Stimulated activated CD4-positive, alpha-beta T cell treated with anti-CD3 and anti-CD28 coated beads, Interleukin-4, amount 100 ng/mL, for 24 hours (primary cell): ENCODE results near the gene VRK2.

Source experiments
- DNase-seq: peaks from one replicate; pipeline ENCODE4 v3.0.0-alpha.2; 2020

The VRK2 gene

DNA sequence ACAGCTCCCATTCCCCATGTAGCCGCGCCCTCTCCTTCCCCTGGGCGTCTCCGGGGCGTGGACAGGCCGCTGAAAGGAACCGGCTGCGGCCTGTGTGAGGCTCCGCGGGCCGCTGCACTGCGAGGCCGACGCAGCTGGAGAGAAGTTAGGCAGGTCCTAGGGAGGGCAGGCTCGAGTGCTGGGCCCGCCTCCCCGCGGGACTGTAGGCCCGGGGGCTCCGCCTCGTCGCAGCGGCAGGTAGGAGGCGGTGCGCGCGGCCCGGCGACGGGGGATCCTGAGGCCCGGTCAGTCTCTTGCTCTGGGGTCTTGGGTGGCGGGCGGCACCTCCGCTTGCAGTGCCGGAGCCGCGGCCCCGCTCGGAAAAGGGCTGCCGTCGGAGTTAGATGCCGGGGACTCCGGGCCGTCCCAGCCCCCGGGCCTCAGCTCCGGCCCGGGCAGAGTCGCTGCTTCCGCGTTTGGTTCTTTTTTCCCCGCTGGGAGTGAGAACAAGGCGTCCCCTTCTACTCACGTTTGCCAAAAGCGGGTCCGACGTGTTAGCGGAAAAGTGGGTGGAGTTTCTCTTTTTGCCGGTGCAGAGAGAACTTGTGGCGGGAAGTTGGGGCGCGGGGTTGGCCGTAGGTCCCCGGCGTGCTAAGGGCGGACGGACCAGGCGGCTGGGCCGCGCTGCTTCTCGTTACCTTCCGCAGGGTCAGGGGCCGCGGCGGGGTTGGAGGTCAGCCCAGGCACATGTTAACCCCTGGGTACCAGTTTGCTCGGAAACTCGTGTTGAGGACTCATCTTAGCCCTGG lies at the start of gene VRK2:
TSS of gene VRK2 (plus strand) at position 222 of the 788 bp plus-strand sequence. CDS start 2,026 bp downstream, outside the sequence.
- peak; percentile 82 for DNase-seq

DNA sequence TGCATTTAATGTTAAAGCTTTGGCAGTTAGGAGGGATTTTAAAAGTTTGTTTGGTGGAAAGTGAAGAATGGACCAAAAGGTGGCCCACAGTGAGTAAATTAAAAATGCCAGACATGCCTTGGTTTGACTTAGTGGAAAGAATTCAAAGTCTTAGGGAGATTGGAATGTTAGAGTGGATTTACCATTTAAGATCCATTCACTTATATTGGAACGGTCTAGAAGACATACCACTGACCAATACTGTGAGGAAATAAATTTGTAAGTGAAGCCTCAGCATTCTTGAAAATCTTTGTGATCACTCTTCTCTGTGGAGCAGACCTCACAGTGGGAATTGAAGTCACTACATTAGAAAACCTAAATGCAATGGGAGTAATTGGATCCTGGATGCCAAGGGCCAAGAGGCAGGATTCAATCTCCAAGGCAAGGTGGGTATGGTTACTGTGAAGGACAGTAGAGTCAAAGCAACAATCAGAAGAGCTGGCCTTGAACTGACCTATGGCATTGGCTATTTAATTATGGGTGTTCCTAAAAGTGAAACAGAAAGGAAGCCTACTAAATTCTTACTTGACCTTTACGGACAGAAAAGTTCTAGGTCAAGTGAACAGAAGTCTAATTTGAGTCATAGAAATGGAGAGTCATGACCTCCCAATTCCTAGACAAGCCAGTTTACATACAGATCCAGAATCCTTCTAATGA lies 40.2 kb upstream of the VRK2 start:
- DNase-seq: no peak

DNA sequence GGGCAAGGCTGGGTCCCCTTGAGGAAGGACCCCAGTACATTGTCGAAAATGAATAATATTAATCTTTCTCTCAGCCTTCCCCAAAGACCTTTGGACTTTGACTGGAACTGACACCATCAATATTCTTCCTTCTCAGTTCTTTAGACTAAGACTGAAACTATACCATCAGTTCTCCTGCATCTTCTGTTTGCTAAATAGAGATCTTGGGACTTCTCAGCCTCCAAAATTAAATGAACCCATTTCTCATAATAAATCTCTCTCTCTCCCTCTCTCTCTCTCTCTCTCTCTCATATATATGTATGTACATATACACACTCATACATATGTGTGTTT lies 39.7 kb upstream of the VRK2 start:
- no peak for DNase-seq

DNA sequence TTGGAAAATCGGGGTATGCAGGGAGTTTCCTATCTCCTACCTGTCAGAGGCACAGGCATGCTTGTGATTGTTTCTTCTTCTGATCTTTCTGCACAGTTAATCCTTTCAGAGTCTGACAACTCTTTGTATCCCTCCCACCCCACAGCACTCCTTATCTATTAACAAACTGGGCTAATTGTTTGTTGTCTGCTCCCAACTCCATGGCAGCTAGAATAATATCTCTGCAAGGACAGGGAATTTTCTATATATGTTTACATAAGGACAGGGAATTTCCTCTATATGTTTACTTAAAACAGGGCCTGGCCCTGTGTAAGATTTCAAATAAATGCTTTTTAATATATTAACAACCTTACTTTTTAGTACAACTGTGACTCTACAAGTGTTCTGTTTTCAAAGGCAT lies 36.0 kb upstream of the VRK2 start:
- DNase-seq: no peak

DNA sequence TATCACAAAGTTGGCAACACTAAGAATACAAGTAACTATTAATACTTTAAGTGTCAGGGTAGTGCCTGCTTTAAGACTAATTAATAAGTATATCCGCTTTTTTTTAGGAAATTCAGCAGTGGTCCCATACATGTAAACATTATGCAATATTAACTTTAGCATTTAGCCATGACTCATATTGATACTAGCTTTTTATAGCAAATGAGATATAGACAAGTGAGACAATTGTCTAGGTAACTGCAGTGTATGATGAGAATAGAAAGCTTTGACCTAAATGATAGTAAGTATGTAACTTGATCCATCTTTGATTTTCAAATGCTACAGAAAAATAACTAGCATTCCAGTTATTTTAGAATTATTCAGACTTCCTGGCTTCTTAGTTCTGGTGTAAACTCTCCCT lies 27.4 kb upstream of the VRK2 start:
- no peak for DNase-seq

DNA sequence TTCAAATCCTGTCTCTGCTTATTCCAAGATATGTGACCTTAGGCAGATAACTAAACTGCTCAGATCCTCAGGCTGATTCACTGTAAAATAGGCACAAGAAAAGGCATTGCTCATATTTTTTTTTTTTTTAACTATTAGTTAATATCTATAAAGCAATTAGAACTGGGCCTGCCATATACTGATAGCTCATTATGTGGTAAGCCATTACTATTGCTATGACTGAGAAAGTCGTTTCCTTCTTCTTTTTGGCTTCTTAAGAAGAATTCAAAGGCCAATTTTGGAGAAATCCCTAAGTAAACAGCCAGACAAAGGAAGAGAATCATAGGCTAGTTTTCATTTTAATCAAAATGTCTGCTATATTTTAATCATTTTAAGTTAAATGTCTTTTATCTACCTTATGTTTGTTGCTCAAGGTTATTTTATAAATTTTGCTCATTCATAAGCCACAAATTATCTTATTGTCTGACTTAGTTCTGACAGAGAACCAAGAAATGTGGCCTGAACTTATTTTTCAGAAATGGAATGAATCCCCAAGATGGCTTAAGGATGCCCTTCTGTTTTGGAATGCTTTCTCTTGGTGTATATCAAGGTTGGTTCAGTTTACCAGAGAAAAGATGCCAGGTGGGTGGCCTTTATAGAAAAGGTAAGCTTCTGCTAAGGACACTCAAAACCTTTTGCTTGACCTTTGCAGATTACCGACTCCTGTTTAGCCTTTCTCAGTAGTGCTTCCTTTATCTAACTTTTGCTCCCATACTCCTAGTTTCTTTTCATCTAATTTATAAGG lies 21.3 kb upstream of the VRK2 start:
- no peak for DNase-seq

DNA sequence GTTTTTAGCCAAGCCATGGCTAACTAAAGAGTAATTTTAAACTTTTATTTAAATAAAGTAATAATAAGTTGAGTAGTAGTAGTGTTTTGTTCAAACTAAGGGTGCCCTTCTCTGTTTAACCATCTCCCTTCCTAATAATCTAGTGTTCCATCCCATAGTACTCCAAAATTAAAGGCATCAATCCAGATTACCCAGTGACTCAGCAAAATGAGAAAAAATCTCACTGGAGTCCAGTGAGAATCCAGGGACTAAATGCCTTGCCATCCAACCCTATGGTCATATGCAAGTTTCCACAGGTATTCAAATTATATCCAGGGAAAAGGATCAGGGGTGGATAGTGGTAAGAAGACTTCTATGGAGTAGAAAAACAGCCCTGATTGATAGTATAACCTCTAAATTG lies 19.6 kb upstream of the VRK2 start:
- no peak for DNase-seq

DNA sequence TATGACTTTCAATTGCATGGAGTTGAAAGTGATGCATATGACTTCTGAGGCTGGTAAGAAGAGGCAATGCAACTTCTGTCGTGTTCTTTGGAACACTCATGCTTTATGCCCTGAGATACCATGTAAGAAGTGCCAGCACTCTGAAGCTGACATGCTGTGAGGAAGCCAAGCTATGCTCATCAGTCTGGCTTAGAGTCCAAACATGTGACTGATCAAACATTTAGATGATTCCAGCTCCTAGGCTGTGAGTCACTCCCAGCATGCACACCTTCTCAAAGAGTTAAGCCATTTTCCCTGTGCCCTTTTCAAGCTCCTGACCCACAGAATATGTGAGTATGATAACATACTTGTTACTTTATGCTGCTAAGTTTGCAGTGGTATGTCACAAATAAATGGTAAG lies 15.8 kb upstream of the VRK2 start:
- no peak for DNase-seq

DNA sequence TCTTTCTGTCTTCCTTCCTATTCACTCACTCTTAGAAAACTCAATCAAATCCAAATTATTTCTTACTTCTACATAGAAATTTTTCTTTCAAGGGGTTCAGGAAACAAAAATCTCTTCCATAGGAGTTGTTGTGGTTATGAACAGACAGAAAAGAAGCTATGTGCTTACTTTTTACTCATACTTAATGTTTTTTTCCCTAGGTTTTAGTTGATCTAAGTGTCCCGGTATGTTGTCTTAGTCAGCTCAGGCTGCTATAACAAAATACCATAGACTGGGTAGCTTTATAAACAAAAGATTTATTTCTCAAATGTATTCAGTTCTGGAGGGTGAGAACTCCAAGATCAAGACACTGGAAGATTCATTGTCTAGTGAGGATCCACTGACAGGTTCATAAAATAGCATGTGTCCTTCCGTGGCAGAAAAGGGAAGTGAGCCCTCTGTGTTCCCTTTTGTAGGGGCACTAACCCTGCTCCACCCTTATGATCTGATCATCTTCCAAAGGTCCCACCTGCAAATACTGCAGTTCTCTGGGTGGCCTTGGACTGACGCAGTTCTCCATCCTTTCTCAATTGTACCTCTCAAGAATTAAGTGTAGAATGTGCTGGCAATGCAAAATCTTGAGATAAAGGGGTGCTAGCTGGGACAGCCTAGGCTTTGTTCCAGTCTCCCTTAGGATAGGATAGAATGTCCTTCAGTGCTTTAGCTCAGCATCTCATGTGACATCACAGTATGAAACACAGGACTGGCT lies 14.4 kb upstream of the VRK2 start:
- DNase-seq: no peak

DNA sequence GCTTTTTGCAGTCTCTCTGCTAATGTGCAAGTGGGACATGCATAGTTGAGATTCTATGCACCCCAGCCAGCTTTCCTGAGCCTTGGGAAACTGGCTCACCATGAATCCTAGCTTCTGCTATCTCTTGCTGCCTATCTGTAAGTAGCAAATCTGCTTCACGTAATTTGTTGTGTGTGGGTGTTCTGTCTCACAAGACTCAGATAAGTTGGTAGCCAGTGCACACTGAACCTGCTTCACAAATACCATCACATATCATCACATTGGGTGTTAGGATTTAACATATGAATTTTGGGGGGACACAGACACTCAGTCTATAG lies 13.9 kb upstream of the VRK2 start:
- DNase-seq: no peak

DNA sequence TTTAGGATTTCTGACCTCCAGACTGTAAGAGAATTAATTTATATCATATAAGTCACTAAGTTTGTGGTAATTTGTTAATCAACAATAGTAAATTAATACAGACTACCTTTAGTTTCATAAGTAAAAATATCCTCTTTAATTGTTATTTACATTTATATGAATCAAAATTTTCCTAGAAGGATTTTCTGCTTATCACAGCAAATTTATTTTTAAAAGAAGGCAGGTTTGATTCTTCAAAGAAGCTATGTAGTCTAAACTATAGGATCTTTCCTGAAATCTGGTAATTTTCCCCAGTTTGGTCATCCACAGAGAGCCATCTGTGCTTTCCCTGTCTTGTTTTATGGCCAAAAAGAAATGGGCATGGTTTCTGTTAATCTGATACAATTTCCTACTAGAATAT lies 13.1 kb upstream of the VRK2 start:
- DNase-seq: no peak

DNA sequence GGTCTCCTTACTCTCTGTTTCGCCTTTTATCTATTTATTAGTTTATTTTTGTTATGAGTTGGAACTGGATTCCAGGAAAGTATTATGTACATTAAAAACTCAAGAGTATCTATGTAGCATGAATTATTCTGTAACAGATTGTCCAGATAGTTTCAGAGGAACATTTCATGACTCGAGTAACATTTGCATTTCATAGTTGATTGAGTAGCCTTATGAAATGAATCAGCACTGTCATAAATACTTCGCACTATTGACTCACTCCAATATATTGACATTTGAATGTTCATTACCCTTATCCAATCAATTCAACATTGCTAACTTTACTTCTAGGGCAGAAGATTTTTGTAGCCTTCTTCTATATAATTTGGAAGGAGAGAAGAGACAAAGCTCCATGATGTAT lies 11.3 kb upstream of the VRK2 start:
- no peak for DNase-seq

DNA sequence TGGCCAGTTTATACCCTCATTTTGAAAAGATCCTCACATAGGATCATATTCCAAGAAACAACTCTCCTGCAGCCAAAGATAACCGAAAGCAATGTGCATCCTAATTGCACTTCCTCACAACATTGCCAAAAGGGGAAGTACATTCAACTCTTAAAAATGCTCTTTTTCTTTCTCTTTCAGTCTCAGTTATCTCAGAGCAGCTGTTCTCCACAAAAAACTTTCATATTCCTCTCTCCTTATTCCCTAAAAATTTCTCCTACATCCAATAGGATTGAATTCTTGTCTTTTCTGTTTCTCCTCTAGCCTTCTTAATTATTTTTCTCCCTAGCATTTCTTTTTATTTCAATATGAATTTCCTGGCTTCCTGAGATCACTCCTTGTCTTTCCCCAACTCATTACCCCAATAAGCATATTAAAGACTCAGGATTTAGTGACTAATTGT lies 7.4 kb upstream of the VRK2 start:
- no peak for DNase-seq

DNA sequence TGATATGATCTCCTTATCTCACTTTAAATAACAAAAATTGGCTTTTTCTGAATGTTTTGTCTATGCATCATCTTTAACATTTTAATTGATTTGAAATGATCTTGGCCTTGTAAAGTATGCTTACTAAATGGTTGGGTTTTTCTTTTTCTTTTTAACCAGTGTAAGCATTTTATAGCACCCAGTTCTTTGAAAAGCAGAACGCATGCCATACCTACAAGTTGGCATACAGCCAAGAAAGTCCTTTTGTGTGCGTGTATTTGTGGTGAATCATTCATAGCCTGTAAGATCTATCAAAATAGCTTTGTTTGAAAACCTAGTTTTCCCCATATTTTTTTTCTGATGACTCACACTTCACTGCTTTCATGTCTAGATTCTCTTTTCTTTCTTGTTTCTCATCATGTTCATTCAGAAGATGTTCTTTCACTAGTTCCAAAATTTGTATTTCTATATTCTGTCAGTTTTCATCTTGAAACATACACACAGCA lies 4.1 kb upstream of the VRK2 start:
- DNase-seq: peak; percentile 40

DNA sequence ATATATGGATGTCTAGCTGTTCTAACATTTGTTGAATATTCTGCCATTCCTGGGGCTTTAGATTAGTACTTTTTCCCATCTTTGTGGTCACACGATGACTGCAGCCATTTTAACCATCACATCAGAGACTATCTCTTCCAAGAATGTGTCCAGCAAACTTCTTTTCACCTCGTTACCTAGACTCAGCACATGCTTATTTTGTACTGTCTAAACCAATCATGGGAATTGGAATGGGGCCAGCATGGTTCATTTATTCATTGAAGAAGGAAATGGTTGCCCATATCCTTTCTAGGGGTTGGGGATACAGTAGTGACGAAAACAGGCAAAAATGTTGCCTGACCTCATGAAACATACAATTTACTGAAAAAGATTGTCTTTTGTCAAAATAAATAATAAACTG lies 2.5 kb upstream of the VRK2 start:
- DNase-seq: no peak

DNA sequence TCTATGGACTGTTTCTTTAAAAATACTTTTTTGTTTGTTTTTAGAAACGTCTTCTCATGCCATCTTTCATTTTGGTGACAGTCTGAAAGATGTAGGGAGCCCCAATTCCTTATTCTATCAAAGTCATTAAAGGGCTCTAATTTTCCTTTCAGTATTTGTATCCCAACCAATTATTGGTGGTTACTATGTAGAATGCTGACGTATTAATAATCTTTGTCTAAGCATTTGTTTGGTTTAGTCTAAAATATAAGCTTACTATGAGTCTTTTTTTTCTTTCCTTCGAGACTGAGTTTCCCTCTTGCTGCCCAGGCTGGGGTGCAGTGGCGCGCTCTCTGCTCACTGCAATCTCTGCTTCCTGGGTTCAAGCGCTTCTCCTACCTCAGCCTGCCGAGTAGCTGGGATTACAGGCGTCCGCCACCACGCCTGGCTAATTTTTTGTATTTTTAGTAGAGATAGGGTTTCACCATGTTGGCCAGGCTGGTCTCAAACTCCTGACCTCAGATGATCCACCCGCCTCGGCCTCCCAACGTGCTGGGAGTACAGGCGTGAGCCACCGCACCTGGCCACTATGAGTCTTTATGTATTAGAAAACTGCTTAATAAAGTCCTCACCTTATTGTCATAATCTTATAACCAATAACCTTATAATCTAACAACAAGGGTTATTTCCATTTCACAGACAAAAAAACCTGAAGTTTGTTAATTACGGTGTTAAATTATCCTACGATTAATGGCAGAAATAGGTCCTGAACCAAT lies 849 bp upstream of the VRK2 start:
- no peak for DNase-seq

DNA sequence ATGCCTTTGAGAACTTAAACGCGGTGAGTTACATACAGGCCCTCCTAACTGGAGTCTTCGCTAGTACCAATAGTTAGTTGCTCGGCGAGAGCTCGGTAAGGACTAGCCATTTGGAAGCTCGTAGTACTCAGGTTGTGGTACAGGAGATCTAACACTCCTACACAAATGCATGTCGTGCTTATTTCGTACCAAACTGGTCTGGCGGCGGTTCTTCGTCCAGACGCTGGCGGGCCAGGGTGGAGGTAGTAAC lies 346 bp upstream of the VRK2 start:
- no peak for DNase-seq

DNA sequence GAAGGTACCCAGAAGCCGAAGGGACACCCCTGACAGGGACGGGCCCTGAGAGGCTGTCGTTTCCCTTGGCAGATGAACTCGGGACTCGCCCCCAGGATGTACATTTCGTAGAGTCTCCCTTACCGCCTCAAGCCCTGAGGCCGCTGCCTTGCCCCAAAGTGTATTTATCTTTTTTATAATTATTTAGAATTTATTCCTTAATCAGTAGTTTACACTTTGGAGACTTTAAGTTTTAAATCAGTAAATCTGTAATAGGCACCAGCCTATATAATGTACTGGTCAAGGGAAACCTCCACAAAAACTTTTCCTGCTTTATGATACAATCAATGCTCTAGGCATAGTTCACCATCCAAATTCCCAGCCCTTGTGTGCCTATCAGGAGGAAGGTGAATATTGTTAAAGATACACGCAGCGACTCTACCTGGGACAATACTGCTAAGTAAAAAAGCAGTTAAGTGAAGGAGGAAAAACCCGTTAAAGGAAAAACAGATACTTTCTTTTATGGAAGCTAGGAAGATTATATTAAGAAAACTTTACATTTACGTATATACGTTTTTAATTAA lies 848 bp downstream of the VRK2 start:
- no peak for DNase-seq

DNA sequence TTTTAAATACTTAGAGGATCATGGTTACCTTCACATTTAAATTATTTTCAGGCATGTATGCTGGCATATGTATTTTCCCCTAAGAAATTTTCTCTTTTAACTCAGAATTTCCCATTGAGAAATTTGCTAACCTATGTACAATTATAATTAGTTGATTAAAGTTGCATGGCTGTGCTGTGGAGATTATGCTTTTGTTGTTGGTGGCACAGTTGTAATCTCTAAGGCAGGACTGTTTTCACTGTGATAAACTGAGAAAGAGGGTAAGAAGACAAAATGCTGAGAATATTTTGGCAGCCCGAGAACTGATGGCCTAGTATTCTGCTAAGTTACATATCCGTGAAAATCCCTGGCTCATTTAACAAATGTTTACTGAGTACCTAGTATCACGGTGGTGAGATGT lies 1.4 kb downstream of the VRK2 start:
- DNase-seq: no peak

DNA sequence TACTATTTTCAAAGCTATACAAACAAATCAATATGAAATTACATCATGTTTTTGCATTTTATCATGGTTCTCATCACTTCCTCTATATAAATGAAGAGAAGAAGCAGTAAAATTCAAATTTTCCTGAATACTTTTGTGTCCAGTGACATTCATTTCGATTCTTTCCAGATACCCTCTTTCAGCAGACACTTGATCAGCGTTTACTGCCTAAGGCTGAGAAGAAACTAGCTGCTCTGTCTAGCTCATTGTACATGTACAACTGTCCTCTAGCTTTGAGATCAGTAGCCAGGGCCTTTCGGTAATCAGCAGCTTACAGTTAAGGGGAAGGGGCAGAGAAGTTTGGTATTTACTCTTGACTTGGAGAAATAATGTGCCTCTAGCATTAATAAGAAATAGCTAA lies 4.8 kb downstream of the VRK2 start:
- DNase-seq: no peak

DNA sequence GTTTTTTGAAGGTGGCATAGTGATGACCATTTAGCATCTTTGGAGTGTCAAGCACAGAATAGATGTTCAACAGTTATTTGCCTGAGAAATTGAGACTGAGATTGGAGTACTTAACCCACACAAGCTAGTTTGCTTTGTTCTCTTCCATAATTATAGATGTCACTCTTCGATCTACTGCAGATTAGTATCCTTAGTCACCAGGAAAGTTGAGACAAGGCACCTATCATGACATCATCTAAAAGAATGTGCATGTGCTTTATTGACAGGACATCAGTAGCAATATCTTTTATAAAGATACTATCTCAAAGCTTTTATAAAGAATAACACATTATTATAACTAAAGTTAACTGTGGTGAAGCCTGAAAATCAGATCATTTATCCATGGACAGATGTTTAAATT lies 6.4 kb downstream of the VRK2 start:
- DNase-seq: no peak

DNA sequence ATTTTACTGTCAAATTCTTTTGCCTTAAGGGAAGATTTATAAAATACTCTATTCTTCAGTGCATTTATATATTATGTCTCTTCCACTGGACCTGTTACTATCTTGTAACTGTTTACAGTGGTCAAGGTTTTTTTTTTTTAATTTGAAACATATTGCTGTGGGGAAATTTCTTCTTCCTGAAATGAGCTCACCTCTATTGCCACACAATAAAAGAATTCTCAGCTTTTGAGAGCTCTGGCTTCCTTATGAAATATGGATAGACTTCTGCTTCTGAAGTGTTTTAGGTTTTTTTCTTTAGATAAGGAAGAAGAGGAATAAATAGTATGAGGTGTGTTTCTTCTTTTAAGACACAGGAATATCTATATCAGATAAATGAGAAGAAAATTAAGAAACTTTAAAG lies 7.7 kb downstream of the VRK2 start:
- DNase-seq: no peak
